Stimulated activated CD8-positive, alpha-beta memory T cell treated with anti-CD3 and anti-CD28 coated beads, Interleukin-7, amount 100 ng/mL, for 1 hour (primary cell): ENCODE measurements around the gene IL36B.

Experiments
- DNase-seq, 2 donors: peaks; one replicate each; pipeline ENCODE4 v3.0.0-alpha.2; 2020; ENCODE audit warnings: low read depth in 2 of 2

The IL36B gene

DNA sequence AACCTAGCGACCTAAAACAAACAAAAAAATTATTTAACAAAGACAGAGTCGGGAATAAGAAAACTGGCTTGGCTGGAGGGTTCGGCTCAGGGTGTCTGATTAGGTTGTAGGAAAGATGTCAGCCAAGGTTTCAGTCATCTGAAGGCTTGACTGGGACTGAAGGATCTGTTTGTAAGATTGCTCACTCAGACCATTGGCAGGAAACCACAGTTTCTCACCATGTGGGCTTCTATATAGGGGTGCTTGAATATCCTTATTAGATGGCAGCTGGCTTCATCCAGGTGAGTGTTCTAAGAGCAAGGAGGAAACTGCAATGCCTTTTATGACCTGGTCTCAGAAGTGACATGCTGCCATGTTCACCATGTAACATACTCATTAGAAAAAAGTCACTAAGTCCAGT, 999 bp upstream of the IL36B start:
- DNase-seq: no peak

- no peak for DNase-seq
Measured at GRCh38 chr2:113050921-113051895, 1.5 kb downstream of the IL36B start.

DNA sequence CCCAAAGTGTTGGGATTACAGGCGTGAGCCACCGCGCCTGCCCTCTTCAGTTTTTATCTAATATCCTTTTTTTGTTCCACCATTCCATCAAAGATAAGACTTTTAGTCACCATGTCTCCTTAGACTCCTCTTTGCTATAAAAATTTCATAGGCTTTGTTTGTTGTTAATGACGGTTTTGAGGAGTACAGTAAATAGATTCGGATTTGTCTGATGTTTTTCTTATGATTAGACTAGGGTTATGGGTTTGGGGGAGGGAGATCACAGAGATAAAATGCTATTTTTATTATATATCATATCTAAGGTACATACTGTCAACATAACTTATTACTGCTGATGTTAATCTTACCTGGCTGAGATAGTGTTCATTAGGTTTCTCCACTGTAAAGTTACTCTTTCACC, 6.2 kb downstream of the IL36B start:
- no peak for DNase-seq

DNA sequence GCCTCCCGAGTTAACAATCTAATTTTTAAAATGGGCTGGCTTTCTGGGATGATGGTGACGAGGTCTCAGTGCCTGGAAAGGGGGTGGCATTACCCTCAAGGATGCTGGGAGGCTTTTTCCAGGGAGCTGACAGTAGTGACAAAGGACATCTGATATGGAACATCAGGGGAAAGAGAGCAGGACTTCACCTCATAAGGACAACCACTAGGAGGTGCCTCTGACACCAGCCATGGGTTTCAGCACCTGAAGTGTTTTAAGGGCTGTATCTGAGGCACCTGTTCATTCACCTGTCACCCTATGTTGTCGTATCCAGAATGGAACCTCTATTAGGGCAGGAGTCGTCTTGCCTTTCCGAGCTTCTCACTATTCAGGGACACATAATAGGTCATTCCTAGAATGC, 10.8 kb downstream of the IL36B start:
- no peak for DNase-seq

DNA sequence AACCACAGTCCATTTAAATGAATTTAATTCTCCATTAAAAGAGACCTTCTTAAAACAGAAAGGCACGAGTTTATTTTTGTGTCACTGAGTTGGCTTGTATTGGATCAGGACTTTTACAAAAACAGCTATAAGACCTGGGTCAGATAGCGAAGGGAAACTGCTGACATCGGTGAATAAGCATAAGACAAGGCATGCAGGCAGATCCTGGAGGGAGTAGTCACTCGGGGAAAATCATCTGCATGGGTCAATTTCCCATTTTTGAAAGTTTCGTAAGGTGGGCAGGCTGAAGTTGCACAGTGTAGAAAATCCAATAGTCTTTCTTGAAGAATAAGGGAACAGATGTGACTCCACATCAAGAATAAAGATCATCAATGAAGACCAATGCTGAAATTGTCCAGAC, 12.9 kb downstream of the IL36B start:
- DNase-seq: no peak

DNA sequence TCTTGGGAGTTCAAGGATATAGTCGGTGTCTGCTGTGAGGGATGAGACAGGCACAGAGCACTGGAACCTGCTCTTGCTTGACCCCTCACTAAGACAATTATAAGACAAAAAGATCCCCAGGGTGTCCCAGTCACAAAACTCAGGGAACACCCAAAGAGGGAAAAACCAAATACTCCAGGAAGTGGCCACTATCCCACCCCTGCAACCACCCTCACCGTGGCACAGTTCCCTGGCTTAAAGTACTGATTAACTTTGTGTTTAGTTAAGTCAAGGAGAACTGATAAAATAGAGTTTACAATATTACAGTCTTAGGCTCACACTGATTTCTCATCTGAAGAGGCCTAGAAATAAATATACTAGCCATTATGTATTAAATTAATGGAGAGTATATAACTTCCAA, 13.5 kb downstream of the IL36B start:
- no peak for DNase-seq

- DNase-seq: no peak
Measured at GRCh38 chr2:113038291-113038690, 14.4 kb downstream of the IL36B start.

GRCh38 chr2:113036763-113037162, 15.9 kb downstream of the IL36B start:
- DNase-seq: no peak

DNA sequence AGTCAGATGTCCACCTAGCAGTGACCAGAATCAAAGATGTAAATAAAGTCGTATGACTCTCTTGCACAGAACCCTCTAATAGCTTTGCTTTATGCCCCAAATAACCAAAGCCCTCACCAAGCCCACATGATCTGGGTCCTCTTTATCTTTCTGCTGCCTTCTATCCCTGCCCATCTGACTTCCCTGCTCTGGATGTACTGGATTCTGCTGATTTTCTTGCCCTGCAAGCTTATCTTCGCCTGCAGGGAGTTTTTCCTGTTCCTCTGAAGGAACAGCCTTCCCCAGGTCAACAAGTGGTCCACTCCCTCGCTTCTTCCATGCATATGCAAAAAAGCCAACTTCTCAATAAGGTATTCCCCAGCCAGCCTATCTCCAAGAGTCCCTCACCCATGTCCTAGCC, 18.7 kb downstream of the IL36B start:
- DNase-seq: no peak

DNA sequence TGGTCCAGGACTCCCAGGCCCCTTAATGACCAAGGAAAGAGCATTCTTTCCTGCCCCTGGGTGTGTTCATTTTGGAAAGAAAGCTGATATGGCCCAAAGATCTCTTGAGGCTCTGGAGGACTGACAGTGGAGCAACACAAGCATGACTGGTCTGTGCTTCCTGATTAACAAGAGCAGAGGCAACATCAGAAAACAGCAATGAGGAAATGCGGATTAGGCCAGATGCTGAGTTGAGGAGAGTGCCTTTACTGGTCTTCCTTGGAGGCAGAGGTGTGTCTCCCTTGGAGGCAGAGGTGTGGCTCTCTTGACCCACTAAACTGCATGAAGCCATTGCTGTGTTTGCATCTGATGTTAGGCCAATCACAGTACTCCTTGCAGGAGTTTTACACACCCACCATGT, 19.9 kb downstream of the IL36B start:
- DNase-seq: no peak

DNA sequence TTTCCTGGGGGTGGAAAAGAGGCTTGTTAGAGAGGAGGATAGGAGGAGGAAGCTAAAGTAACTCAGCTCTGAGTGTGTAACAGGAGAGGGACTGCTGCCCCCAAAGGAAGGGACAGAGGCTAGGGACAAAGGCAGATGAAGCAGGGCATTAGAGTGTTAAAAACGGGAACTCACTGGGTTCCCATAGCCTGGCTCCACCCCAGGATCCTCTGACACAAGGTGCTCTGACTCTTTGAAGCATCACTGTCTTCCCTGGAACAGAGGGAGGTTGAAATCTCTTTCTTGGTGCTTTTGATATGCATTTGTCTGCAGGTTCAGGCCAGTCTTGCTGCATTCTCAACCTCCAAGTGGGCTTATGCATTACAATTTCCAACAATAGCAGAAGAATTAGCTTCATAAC, 24.6 kb downstream of the IL36B start:
- no peak for DNase-seq

GRCh38 chr2:113027691-113028090, 25.0 kb downstream of the IL36B start:
- DNase-seq: no peak

GRCh38 chr2:113025737-113026136, 26.9 kb downstream of the IL36B start:
- no peak for DNase-seq

GRCh38 chr2:113024764-113025163, 27.9 kb downstream of the IL36B start:
- no peak for DNase-seq

- no peak for DNase-seq
Measured at GRCh38 chr2:113021312-113021711, 31.4 kb downstream of the IL36B start.

DNA sequence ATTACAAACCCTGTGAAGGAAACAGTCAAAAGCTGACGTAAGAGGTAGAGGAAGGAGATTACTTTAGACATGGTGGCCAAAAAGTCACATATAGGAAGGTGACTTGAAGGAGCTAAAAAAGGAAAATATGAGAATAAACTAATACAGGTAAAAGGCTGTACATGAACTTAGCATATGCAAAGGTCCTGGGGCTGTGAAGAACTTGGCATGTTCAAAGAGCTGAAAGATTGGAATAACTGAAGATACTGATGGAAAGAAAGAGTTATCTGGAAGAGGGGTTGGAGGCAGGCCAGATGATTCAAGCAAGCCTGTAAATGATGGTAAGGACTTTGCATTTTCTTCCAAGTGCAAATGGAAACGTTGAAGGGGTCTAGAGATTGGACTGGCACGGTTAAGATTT, 34.2 kb downstream of the IL36B start:
- DNase-seq: no peak

GRCh38 chr2:113015655-113016054, 37.0 kb downstream of the IL36B start:
- DNase-seq: no peak

GRCh38 chr2:113015042-113015441, 37.6 kb downstream of the IL36B start:
- DNase-seq: no peak

- no peak for DNase-seq
Measured at GRCh38 chr2:113014067-113014466, 38.6 kb downstream of the IL36B start.

DNA sequence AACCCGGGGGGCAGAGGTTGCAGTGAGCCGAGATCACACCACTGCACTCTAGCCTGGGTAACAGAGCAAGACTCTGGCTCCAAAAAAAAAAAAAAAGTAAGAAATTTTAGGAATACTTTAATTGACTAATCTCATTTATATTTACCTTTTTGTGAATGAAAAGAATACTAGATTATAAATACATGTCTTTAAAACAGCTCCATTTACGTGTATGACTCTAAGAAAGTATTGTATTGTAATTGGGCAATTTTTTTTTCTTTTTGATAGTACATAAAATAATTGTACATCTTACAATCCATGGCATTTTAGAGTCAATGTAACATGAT, 39.4 kb downstream of the IL36B start:
- no peak for DNase-seq

GRCh38 chr2:113012436-113013335, 40.0 kb downstream of the IL36B start:
- no peak for DNase-seq

DNA sequence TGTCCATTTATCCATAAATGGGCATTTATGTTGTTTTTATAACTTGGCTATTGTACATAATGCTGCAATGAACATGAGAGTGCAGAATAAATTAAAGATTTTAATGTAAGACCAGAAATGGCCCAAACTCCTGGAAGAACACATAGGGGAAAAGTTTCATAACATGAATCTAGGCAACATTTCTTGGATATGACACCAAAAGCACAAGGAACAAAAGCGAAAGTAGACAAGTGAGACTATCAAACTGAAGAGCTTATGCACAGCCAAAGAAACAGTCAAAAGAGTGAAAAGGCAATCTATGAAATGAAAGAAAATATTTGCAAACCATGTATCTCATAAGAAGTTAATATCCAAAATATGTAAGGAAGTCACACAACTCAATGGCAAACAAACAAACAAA, 41.6 kb downstream of the IL36B start:
- no peak for DNase-seq

GRCh38 chr2:113010088-113010487, 42.6 kb downstream of the IL36B start:
- no peak for DNase-seq
